Nephron (organoid): ENCODE measurements around the gene PARVB.

Experiments
- H3K27ac Mint-ChIP-seq, 3 experiments: 2 replicates each; pipeline ENCODE4 v1.8.0; 2020; ENCODE audit warnings: mixed read lengths in 3 of 3, mild to moderate bottlenecking in 2 of 3, moderate library complexity in 1 of 3
- H3K27me3 Mint-ChIP-seq: 2 replicates; pipeline ENCODE4 v1.8.0; 2021; ENCODE audit warnings: low read depth, mild to moderate bottlenecking, moderate library complexity, mixed read lengths
- H3K36me3 Mint-ChIP-seq: 2 replicates; pipeline ENCODE4 v1.8.0; 2020; ENCODE audit warnings: low read depth, mixed read lengths
- H3K4me1 Mint-ChIP-seq: 2 replicates; pipeline ENCODE4 v1.8.0; 2020; ENCODE audit warnings: mixed read lengths
- H3K4me3 Mint-ChIP-seq, 3 experiments: 2 replicates each; pipeline ENCODE4 v1.8.0; 2020; ENCODE audit warnings: mild to moderate bottlenecking in 3 of 3, mixed read lengths in 3 of 3, moderate library complexity in 2 of 3
- H3K9me3 Mint-ChIP-seq: 2 replicates; pipeline ENCODE4 v1.8.0; 2020; ENCODE audit warnings: mixed read lengths
- CTCF ChIP-seq, 3 experiments: fragments of 200-600 bp; sonication (generic); IDR thresholded peaks; one replicate each; pipeline ENCODE4 v1.5.0; 2021; ENCODE audit warnings: antibody characterized with exemption in 3 of 3; ENCODE audit not compliant: unreplicated experiment in 3 of 3

The PARVB gene

GRCh38 chr22:44033694-44034093 is 9.6 kb downstream of the PARVB start:
- H3K27me3 Mint-ChIP-seq = no peaks in the 10 kb centered on the region
- TF ChIP-seq CTCF (IDR thresholded peaks at IDR 0.05; ENCODE audit: unreplicated experiment in 3 of 3) = no peak
- no peaks in the 10 kb centered on the region for H3K36me3 Mint-ChIP-seq
- peak overlapping the region; percentile 92 to 95 (median 93) for H3K27ac Mint-ChIP-seq
- no peaks in the 10 kb centered on the region for H3K9me3 Mint-ChIP-seq
- H3K4me1 Mint-ChIP-seq = peaks cover 52% of the 10 kb centered on the region
- H3K4me3 Mint-ChIP-seq = peak overlapping the region in 1 of 3 experiments; percentile 46

- peaks cover 2% of the 10 kb centered on the region for H3K9me3 Mint-ChIP-seq
- no peak overlapping the region for H3K27ac Mint-ChIP-seq
- H3K27me3 Mint-ChIP-seq = no peaks in the 10 kb centered on the region
- peaks cover 22% of the 10 kb centered on the region for H3K4me1 Mint-ChIP-seq
- H3K36me3 Mint-ChIP-seq = no peaks in the 10 kb centered on the region
- TF ChIP-seq CTCF (IDR thresholded peaks at IDR 0.05; ENCODE audit: unreplicated experiment in 3 of 3) = no peak
- no peak overlapping the region for H3K4me3 Mint-ChIP-seq
Observed at GRCh38 chr22:44037519-44038375, 13.6 kb downstream of the PARVB start.

GRCh38 chr22:44039566-44040171 is 15.6 kb downstream of the PARVB start:
- Mint-ChIP-seq H3K4me1 (peaks cover 13% of the 10 kb centered on the region), H3K4me3 (no peak overlapping the region), H3K36me3 (no peaks in the 10 kb centered on the region), H3K9me3 (peaks cover 2% of the 10 kb centered on the region), H3K27ac (no peak overlapping the region), H3K27me3 (no peaks in the 10 kb centered on the region)
- TF ChIP-seq CTCF (IDR thresholded peaks at IDR 0.05; ENCODE audit: unreplicated experiment in 3 of 3) = no peak

- Mint-ChIP-seq H3K27me3 (no peaks in the 10 kb centered on the region), H3K36me3 (no peaks in the 10 kb centered on the region), H3K27ac (peak overlapping the region in 2 of 3 experiments; percentile 20 to 24), H3K9me3 (peaks cover 7% of the 10 kb centered on the region), H3K4me3 (no peak overlapping the region), H3K4me1 (peaks cover 7% of the 10 kb centered on the region)
- no peak for TF ChIP-seq CTCF (IDR thresholded peaks at IDR 0.05; ENCODE audit: unreplicated experiment in 3 of 3)
Observed at GRCh38 chr22:44042249-44043218, 18.4 kb downstream of the PARVB start.

GRCh38 chr22:44045145-44045544 is 21.0 kb downstream of the PARVB start:
- no peak overlapping the region for H3K27ac Mint-ChIP-seq
- TF ChIP-seq CTCF (IDR thresholded peaks at IDR 0.05; ENCODE audit: unreplicated experiment in 3 of 3) = no peak

More at GRCh38 chr22:44045145-44045544, 21.0 kb downstream of the PARVB start:
- Mint-ChIP-seq H3K4me1 (peaks cover 14% of the 10 kb centered on the region), H3K27me3 (no peaks in the 10 kb centered on the region), H3K9me3 (peaks cover 7% of the 10 kb centered on the region), H3K36me3 (no peaks in the 10 kb centered on the region), H3K4me3 (no peak overlapping the region)
